NOMO-1 (cell line): ENCODE data around the gene TDP2.

Source experiments
- DNase-seq, 2 experiments: peaks; one replicate each; lab custom pipeline; 2025; ENCODE audit not compliant: unreplicated experiment in 2 of 2; lab: John Stamatoyannopoulos, UW

TDP2 gene, protein sequence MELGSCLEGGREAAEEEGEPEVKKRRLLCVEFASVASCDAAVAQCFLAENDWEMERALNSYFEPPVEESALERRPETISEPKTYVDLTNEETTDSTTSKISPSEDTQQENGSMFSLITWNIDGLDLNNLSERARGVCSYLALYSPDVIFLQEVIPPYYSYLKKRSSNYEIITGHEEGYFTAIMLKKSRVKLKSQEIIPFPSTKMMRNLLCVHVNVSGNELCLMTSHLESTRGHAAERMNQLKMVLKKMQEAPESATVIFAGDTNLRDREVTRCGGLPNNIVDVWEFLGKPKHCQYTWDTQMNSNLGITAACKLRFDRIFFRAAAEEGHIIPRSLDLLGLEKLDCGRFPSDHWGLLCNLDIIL

DNA sequence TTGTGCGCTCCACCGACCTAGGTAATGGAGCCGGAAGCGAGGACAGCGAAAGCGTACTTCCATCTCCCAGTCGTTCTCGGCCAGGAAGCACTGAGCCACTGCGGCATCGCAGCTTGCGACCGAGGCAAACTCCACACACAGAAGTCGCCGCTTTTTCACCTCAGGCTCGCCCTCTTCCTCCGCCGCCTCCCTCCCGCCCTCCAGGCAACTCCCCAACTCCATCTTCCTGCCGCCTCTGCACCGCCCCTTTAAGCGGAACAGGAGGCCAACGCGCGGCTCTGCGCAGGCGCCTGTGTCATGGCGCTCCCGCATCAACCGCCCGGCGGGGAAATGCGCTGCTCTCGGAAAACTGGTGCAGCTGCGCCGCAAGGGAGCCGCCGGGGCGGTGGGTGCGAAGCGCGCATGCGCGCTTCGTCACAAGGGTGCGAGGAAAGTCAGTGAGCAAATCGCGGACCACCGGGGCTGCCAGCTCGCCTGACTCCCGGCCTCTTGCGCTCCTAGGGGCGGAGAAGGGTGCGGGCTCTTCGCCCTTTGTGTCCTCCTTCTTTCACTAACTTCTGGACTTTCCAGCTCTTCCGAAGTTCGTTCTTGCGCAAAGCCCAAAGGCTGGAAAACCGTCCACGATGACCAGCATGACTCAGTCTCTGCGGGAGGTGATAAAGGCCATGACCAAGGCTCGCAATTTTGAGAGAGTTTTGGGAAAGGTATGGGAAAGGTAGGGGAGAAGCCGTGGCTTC is at the start of gene TDP2, which contains the start of gene ACOT13:
Gene TDP2 (minus strand): TSS at position 259 of the 737 bp plus-strand sequence. CDS start 37 bp downstream, at position 222.
Gene ACOT13 (plus strand): TSS at position 437 of the 737 bp plus-strand sequence. CDS start 187 bp downstream, at position 624.
- DNase-seq = peak; percentile 96 to 98

DNA sequence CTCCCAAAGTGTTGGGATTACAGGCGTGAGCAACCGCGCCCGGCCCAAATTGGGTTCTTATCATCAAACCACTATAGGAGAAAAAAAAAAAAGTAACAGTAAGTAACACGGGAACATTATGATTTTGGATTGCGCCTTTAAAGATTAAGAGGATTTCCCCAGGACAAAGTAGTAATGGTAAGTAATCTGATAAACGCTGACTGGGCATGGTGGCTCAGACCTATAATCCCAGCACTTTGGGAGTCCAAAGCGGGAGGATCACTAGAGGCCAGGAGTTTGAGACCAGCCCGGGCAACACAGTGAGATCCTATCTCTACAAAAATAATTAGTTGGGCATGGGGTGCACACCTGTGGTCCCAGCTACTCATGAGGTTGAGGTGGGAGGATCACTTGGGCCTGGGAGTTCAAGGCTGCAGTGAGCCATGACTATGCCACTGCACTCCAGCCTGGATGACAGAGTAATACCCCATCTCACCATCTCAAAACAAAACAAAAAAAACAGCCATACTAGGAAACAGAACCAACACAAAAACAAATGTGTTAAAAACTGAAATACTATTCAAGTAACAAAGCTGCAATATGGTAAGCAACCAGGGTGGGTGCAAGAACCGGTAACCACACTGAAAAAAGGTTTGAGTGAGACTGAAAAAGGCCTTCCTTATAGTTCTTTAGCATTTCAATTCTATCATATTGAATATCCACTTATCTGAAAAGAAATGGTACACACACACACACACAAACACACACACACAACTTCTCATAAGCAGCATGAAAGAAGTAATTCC is 44.0 kb upstream of the TDP2 start:
- DNase-seq = no peak

DNA sequence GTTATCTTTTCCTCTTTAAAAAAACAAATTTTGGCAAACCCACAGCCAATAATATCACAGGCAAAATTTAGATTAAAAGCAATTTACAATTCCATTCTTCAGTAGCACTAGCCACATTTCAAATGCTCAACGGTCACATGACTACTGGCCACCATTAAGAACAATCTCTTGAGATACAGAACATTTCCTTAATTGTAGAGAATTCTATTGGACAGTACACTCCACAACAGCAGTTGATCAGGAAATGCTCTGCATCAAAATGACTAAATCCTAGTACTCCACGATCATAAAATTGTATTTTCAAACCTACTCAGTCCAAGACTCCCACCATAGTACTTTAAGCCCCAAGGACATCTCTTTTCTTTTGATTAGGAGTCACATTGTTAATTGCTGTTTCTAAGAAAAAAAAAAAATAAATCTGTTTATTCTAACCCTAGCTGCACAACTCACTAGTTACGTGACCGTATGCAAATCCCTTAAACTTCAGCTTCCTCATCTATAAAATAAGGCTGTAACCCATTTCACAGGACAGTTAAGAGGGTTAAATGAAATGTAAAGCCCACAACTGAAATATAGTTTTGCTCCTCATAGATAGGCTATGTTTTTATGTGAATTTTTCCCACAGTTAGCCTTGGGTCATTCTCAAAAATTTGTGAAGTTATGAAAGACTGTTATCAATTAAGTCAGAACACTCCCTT is 42.5 kb upstream of the TDP2 start:
- DNase-seq = no peak

DNA sequence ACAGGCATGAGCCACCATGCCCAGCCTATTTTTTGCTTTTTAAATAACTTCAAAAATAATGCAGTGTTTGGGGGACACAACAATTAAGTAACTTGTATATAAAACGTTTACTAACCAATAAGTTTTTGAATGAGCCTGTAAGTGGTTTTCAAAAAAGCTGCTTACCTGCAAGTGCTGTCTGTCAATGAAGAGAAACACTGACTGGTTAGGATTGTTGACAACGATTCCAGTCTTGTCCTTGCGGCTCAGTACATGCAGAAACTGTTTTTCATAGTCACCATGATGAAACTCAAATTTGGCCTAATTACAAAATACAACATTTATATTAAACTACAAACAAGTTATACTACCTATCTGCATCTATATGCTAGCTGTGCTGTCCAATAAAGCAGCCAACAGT is 41.9 kb upstream of the TDP2 start:
- DNase-seq = no peak

DNA sequence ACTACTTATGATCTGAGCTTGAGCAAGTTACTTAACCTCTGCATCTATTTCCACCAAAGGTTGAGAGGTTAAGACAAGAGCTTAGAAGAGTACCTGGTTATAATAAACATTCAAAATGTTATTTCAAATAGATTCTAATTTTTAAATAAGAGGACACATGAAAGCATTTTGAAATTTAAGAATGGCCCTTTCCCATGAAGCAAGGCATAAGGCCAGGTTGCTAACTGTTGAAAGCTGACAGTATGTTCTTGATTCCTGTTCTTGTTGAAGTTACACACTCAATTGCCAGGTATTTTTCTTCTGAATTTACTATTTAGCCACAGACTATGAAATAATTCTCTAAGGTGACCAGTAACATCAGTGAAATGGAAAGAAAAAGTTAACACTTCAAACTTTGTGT is 37.8 kb upstream of the TDP2 start:
- DNase-seq = no peak

DNA sequence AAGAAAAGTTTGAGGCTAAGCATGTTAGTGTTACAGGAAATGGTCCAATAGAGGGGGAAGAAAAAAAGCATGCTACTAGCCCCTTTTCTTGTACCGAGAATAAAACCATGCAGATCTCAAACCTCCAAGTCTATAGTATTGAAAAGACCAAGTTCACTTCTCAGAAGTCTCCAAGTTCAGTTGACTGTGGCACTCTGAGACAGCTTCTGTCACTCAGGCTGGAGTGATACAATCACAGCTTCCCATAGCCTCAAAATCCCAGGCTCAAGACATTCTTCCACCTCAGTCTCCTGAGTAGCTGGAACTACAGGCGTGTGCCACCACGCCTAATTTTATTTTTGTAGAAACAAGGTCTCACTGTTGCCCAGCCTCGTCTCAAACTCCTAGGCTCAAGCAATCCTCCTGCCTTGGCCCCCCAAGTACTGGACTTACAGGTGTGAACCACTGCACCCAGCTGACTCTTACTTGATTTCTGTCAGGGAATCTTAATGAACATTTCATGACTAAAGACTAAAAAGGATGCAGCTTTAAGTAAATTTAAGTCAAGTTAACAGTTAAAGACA is 36.1 kb upstream of the TDP2 start:
- no peak for DNase-seq

DNA sequence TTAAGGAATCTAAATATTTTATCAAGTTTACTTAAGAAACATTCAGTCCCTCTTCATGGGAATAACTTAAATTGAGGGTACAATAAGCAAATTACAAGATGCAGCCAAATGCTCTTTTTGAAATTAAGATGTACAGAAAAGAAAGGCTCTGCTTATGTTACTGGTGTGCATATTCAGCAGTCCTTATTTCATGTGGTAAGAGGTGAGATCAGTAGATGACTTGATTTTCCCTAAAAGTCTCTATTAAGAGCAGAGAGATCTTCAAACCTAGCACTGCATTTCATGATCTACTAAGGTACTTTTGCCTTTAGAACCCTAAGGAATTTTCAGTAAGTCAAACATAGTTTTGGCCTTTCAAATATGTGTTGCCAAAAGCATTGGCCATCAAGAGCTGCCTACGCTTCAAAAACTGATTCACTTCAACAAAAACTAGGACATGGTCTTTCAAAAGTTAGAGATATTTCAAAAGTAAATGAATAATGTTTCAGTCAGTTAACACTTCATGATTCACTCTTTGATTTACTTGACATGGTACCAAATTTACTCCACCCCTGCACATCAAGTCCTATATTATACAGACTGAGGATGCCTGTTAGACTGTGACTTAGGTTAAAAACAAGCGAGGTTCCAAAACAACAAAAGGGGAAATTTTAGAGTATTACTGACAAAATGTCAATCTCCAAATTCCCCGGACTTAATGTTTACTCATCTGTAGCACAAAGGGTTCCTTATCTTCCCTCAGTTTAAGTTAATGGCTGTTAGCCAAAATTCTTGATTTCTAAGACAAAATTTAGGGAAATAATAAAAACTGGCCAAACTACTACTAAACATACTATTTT is 33.0 kb upstream of the TDP2 start:
- no peak for DNase-seq

DNA sequence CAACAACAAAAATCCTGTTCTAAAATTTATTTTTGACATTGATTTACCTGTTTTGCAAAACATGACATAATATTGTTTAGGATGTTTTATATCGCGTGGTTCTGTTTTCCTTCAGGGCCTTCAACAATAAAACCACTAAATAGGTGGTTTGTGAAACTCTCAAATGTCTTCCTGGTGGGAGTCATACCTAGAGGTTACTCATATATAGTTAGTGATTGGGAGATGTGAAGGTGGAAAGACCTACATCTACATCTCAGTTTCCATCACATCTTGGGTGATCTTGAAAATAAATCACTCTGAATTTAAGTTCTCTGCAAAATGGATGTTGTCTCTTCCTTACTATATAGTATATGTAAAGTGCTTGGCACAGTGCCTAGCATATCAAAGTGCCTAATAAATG is 29.4 kb upstream of the TDP2 start:
- no peak for DNase-seq

DNA sequence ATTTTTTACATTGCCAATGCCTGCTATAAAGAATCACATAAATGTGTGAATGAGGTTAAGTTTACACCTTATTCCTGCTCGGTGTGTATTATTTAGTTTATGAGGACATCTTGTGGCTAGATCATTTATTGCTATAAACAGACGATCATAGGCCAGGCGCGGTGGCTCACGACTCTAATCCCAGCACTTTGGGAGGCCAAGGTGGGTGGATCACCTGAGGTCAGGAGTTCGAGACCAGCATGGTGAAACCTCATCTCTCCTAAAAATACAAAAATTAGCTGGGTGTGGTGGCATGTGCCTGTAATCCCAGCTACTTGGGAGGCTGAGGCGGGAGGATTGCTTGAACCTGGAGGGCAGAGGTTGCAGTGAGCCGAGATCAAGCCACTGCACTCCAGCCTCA is 28.9 kb upstream of the TDP2 start:
- DNase-seq = peak in 1 of 2 experiments; percentile 56

DNA sequence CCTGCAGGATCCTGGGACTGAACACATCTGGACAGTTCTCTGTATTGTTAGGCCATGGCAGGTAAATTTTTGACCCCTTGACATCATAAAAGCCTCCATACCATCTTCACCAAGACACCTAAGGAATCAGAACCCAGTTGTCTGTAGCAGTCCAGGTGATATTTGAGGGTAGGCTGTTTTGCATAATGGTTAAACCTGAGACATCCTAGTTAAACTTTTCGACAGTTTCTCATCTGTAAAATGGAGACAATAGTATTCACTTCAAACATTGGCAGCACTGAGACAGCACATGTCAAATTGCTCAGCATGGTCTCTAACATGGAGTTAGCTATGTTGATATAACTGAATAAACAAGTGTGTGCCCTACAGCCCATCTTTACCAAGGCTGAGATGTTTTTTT is 27.5 kb upstream of the TDP2 start:
- DNase-seq = no peak

DNA sequence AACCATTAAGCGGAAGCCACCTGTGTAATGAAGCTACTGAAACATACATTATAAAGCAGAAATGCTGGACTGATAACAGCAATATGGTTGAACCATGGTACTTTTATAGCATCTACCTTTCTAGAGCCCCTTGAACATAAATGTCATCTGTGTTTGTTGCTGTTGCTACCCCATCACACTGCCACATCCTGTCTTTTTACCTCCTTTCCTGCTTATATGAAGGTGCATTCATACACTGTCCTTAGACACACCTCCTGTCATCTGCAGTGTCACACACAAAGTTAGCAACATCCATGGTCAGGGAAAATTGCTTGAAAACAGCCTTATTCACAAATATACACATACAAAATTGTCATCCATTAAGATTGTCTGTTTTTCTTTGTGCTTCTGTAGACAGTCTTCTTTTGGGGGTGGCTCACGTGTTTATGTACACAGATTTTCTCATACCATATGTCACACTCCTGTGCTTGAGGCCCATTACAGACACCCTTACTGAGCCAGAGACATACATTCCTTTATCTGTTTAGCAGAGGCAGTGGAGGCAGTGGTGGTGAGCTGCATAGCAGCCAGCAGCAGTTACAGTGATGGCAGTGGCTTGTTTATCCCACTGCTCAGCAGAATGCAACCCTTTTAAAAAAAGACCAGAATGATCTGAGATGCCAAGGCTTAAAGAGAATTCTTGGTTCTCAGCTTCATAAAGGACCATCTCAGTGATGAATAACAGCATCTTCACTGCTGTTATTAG is 26.3 kb upstream of the TDP2 start:
- no peak for DNase-seq

DNA sequence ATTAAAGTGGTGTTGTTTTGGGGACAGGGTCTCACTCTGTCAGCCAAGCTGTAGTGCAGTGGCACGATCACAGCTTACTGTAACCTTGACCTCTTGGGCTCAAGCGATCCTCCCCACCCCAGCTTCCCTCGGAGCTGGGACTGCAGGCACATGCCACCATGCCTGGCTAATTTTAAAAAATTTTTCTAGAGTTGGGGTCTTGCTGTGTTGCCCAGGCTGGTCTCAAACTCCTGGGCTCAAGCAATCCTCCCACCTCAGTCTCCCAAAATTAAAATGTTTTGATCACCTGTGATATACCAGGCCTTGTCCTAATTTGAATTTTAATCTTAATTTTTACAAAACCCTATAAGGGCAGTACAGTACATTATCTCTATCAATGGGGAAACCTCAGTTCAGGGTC is 25.7 kb upstream of the TDP2 start:
- DNase-seq = no peak

DNA sequence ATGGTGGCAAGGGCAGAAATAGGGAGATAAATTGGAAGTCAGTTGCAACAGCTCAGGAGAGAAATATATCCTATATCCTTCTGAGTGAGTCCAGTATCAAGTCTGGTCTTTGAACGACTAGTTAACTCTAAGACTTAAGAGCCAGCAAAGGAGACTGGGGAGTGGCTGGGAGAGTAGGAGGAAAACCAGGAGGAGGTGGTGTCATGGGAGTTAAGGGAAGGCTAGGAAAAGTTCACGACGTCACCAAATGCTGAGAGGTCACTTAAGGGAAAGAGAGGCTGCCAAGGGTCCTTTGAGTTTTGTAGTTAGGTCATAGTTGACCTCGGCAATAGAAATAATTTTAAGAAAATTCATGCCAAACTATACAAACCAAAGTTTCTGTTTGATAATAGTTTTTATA is 25.3 kb upstream of the TDP2 start:
- no peak for DNase-seq

DNA sequence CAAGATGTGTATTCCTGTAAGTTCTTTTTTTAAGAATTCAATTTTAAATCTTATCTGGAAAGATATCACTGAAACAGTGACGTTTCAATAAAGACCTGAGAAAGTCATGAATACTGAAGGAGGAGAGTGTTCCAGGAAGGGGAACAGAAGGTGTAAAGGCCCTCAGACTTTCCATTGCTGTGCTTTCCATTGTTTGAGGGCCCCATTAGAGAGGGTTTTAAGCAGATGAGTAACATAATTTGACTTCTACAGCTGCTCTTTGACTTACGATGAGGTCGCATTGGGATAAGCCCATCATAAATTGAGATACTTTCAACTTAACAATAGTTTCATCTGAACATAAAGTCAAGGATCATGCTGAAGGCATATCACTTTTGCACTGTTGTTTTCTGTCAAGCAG is 24.9 kb upstream of the TDP2 start:
- no peak for DNase-seq

DNA sequence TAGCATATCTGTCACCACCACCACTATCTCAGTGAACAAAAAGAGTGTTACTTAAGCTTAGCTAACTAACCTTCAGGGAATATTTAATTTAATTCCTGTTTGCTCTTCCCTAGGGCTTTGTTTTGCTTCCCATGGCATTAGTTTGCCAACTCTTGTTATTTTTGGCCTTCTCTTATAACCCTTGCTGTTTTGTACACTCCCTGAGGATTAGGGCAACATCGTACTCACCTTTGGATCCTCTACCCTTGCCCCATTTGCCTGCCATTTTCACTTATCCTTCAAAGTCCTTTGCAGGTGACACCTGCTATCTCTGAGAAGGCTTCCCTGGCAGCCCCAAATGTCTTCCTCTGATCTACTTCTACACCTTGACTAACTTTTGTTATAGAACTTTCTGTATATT is 23.9 kb upstream of the TDP2 start:
- DNase-seq = no peak

DNA sequence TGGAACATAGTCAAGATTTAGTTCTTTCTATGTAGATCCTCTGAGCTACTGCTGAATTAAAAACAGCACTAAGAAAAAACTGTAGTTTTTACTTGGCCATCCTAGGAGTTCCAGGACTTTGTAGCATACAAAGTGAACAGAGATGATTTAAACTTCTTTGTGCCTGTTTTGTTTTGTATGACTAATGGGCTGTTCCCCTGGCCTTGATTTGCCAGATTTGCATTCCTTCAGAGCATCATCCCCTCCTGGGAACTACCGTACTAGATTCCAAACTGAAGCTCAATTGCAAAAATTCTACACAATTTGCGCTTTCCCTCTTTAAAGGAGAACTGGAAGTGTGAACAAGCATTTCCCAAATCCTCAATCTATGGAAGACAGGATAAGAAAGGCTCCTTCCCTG is 23.3 kb upstream of the TDP2 start:
- no peak for DNase-seq

DNA sequence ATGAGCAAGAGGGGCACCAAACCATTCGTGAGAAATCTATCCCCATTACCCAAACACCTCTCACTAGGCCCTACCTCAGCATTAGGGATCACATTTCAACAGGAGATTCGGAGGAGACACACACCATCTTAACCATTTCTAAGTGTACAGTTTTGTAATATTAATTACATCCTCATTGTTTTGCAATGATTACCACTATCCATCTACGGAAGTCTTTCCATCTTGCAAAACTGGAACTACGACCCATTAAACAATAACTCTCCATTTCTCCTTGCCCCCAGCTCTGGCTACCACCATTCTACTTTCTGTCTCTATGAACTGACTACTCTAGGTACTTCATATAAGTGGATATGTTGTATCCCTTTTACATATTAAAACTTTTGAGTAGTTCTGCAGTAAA is 20.2 kb upstream of the TDP2 start:
- peak in 1 of 2 experiments; percentile 35 for DNase-seq

DNA sequence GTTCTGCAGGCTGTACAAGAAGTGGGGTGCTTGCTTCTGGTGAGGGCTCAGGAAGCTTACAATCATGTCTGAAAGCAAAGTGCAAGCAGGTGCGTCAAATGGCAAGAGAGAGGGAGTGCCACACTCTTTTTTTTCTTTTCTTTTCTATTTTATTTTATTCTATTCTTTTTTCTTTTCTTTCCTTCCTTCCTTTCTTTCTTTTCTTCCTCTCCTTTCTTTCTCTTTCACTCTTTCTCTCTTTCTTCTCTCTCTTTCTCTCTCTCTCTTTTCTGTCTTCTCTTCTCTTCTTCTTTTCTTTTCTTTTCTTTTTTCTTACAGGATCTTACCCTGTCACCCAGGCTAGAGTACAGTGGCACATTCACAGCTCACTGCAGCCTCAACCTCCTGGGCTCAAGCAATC is 19.7 kb upstream of the TDP2 start:
- no peak for DNase-seq
